Measurements from ENCODE around the gene MYO15B. TPM values are rescaled to one million over a fixed set of nuclear protein-coding genes. Genes with fewer than 3 reads are reported as not detected.

Gene MYO15B
- total RNA-seq, 2 experiments from 2014 or later: 24.6 to 29.7 TPM

GRCh38 chr17:75596320-75597087 is 8.9 kb downstream of the MYO15B start:
- Mint-ChIP-seq H3K4me1 (ENCODE audit: low read depth) (no peaks in the 10 kb centered on the region), H3K9me3 (no peaks in the 10 kb centered on the region), H3K27ac (no peak overlapping the region), H3K27me3 (ENCODE audit: low read depth) (no peaks in the 10 kb centered on the region), H3K36me3 (ENCODE audit: low read depth) (no peaks in the 10 kb centered on the region), H3K4me3 (no peak overlapping the region)
- CTCF ChIA-PET: no interaction called here
- intact Hi-C loops (cut with micrococcal nuclease): no loop called here
- DNase-seq: no peak

GRCh38 chr17:75601057-75601987 is 13.7 kb downstream of the MYO15B start:
- intact Hi-C loops (cut with micrococcal nuclease): loop anchor here (1.0 kb wide), 1 partner anchor 149 kb away; no protein-coding TSS in a partner anchor
- H3K27ac Mint-ChIP-seq: no peak overlapping the region

GRCh38 chr17:75602644-75603043 is 15.0 kb downstream of the MYO15B start:
- no peaks in the 10 kb centered on the region for H3K36me3 Mint-ChIP-seq (ENCODE audit: low read depth)
- H3K4me3 Mint-ChIP-seq: no peak overlapping the region
- no peaks in the 10 kb centered on the region for H3K9me3 Mint-ChIP-seq
- CTCF ChIA-PET: interaction anchor here (6.3 kb wide), 1 partner anchor 147 kb away, joined by 60 read pairs; no protein-coding TSS in a partner anchor
- H3K27ac Mint-ChIP-seq: no peak overlapping the region
- H3K27me3 Mint-ChIP-seq (ENCODE audit: low read depth): no peaks in the 10 kb centered on the region
- DNase-seq: no peak
- intact Hi-C loops (cut with micrococcal nuclease): no loop called here
- H3K4me1 Mint-ChIP-seq (ENCODE audit: low read depth): peaks cover 3% of the 10 kb centered on the region

More at GRCh38 chr17:75601057-75601987, 13.7 kb downstream of the MYO15B start:
- H3K4me1 Mint-ChIP-seq (ENCODE audit: low read depth): no peaks in the 10 kb centered on the region
- no peaks in the 10 kb centered on the region for H3K36me3 Mint-ChIP-seq (ENCODE audit: low read depth)
- H3K4me3 Mint-ChIP-seq: no peak overlapping the region
- H3K9me3 Mint-ChIP-seq: no peaks in the 10 kb centered on the region
- peak; percentile 76 for DNase-seq
- H3K27me3 Mint-ChIP-seq (ENCODE audit: low read depth): no peaks in the 10 kb centered on the region
- CTCF ChIA-PET: interaction anchor here (0.6 to 6.3 kb wide), 26 partner anchors 8 to 341 kb away, joined by 3 to 60 read pairs (median 4); partner anchors contain the start of gene TMEM94

GRCh38 chr17:75603123-75603522 is 15.5 kb downstream of the MYO15B start:
- CTCF ChIA-PET: interaction anchor here (1.7 to 6.3 kb wide), 2 partner anchors 30 to 146 kb away, joined by 4 to 60 read pairs; partner anchors contain the start of gene SMIM5
- no peak overlapping the region for H3K27ac Mint-ChIP-seq
- H3K36me3 Mint-ChIP-seq (ENCODE audit: low read depth): no peaks in the 10 kb centered on the region
- H3K9me3 Mint-ChIP-seq: no peaks in the 10 kb centered on the region
- intact Hi-C loops (cut with micrococcal nuclease): no loop called here
- H3K4me1 Mint-ChIP-seq (ENCODE audit: low read depth): peaks cover 3% of the 10 kb centered on the region
- no peak overlapping the region for H3K4me3 Mint-ChIP-seq
- H3K27me3 Mint-ChIP-seq (ENCODE audit: low read depth): no peaks in the 10 kb centered on the region
- DNase-seq: no peak

GRCh38 chr17:75604034-75604695 is 16.6 kb downstream of the MYO15B start:
- Mint-ChIP-seq H3K4me1 (ENCODE audit: low read depth) (peaks cover 3% of the 10 kb centered on the region), H3K4me3 (no peak overlapping the region), H3K27me3 (ENCODE audit: low read depth) (no peaks in the 10 kb centered on the region), H3K9me3 (no peaks in the 10 kb centered on the region), H3K27ac (no peak overlapping the region), H3K36me3 (ENCODE audit: low read depth) (no peaks in the 10 kb centered on the region)
- intact Hi-C loops (cut with micrococcal nuclease): no loop called here
- DNase-seq: no peak
- CTCF ChIA-PET: interaction anchor here (0.6 to 6.3 kb wide), 3 partner anchors 29 to 145 kb away, joined by 3 to 60 read pairs (median 4); partner anchors contain the start of gene SMIM5

GRCh38 chr17:75605790-75606189 is 18.2 kb downstream of the MYO15B start:
- intact Hi-C loops (cut with micrococcal nuclease): no loop called here
- DNase-seq: no peak
- Mint-ChIP-seq H3K36me3 (ENCODE audit: low read depth) (no peaks in the 10 kb centered on the region), H3K9me3 (no peaks in the 10 kb centered on the region), H3K27me3 (ENCODE audit: low read depth) (no peaks in the 10 kb centered on the region), H3K27ac (no peak overlapping the region), H3K4me1 (ENCODE audit: low read depth) (peaks cover 3% of the 10 kb centered on the region), H3K4me3 (no peak overlapping the region)
- CTCF ChIA-PET: no interaction called here

- Mint-ChIP-seq H3K27me3 (ENCODE audit: low read depth) (no peaks in the 10 kb centered on the region), H3K9me3 (no peaks in the 10 kb centered on the region), H3K27ac (no peak overlapping the region), H3K4me1 (ENCODE audit: low read depth) (peaks cover 3% of the 10 kb centered on the region), H3K36me3 (ENCODE audit: low read depth) (no peaks in the 10 kb centered on the region), H3K4me3 (no peak overlapping the region)
- CTCF ChIA-PET: interaction anchor here (1.1 kb wide), 1 partner anchor 26 kb away, joined by 3 read pairs; the partner anchor contains the start of gene SMIM5
- intact Hi-C loops (cut with micrococcal nuclease): no loop called here
- no peak for DNase-seq
Observed at GRCh38 chr17:75607086-75607485, 19.5 kb downstream of the MYO15B start.

GRCh38 chr17:75610103-75610984 is 22.7 kb downstream of the MYO15B start:
- H3K27ac Mint-ChIP-seq: no peak overlapping the region
- no peaks in the 10 kb centered on the region for H3K9me3 Mint-ChIP-seq

GRCh38 chr17:75611851-75612429 is 24.3 kb downstream of the MYO15B start:
- no peaks in the 10 kb centered on the region for H3K36me3 Mint-ChIP-seq (ENCODE audit: low read depth)
- no peaks in the 10 kb centered on the region for H3K27me3 Mint-ChIP-seq (ENCODE audit: low read depth)
- no peak for DNase-seq
- peaks cover 2% of the 10 kb centered on the region for H3K4me1 Mint-ChIP-seq (ENCODE audit: low read depth)
- CTCF ChIA-PET: interaction anchor here (1.1 to 2.0 kb wide), 3 partner anchors 13 to 142 kb away, joined by 5 to 7 read pairs (median 5); partner anchors contain the start of gene SMIM5
- no peaks in the 10 kb centered on the region for H3K9me3 Mint-ChIP-seq
- intact Hi-C loops (cut with micrococcal nuclease): no loop called here
- H3K4me3 Mint-ChIP-seq: no peak overlapping the region
- H3K27ac Mint-ChIP-seq: no peak overlapping the region

More at GRCh38 chr17:75610103-75610984, 22.7 kb downstream of the MYO15B start:
- no peaks in the 10 kb centered on the region for H3K36me3 Mint-ChIP-seq (ENCODE audit: low read depth)
- intact Hi-C loops (cut with micrococcal nuclease): no loop called here
- no peak for DNase-seq
- no peak overlapping the region for H3K4me3 Mint-ChIP-seq
- peaks cover 3% of the 10 kb centered on the region for H3K4me1 Mint-ChIP-seq (ENCODE audit: low read depth)
- CTCF ChIA-PET: interaction anchor here (0.8 to 1.0 kb wide), 4 partner anchors 10 to 138 kb away, joined by 3 to 5 read pairs (median 4); no protein-coding TSS in a partner anchor
- no peaks in the 10 kb centered on the region for H3K27me3 Mint-ChIP-seq (ENCODE audit: low read depth)

GRCh38 chr17:75612906-75613626 is 25.5 kb downstream of the MYO15B start:
- CTCF ChIA-PET: interaction anchor here (0.7 to 2.0 kb wide), 4 partner anchors 12 to 25 kb away, joined by 3 to 5 read pairs (median 5); partner anchors contain the start of gene SMIM5
- no peaks in the 10 kb centered on the region for H3K36me3 Mint-ChIP-seq (ENCODE audit: low read depth)
- H3K9me3 Mint-ChIP-seq: no peaks in the 10 kb centered on the region
- no peak for DNase-seq
- no peak overlapping the region for H3K4me3 Mint-ChIP-seq
- H3K27ac Mint-ChIP-seq: no peak overlapping the region
- no peaks in the 10 kb centered on the region for H3K27me3 Mint-ChIP-seq (ENCODE audit: low read depth)
- no peaks in the 10 kb centered on the region for H3K4me1 Mint-ChIP-seq (ENCODE audit: low read depth)
- intact Hi-C loops (cut with micrococcal nuclease): no loop called here

Data from activated naive CD4-positive, alpha-beta T cell treated with anti-CD3 and anti-CD28 coated beads for 36 hours (primary cell).